Testis (tissue), 2 donors: ENCODE results near the gene CUEDC1.

Experiments
- CTCF ChIP-seq, 3 experiments: fragments of 450-650 bp in 2 of 3; fragments of 200-600 bp in 1 of 3; sonication (generic) in 1 of 3; IDR thresholded peaks; one replicate each; pipeline ENCODE4 v1.5.1; 2016 to 2019; ENCODE audit warnings: antibody characterized with exemption in 3 of 3, mild to moderate bottlenecking in 2 of 3, moderate library complexity in 1 of 3
- POLR2A ChIP-seq: fragments of 450-650 bp; IDR thresholded peaks from one replicate; pipeline ENCODE4 v1.6.1; 2017; ENCODE audit warnings: antibody characterized with exemption, mild to moderate bottlenecking, moderate library complexity

- TF ChIP-seq POLR2A (no peak), CTCF (IDR thresholded peaks at IDR 0.05) (no peak)
These were observed 86.1 kb downstream of the CUEDC1 start for GRCh38 chr17:57868910-57869616.
